ENCODE data around the gene TBX15.

TBX15 gene

GRCh38 chr1:118947003-118947765 is 41.0 kb downstream of the TBX15 start:
- Histone ChIP-seq H3K27ac (ENCODE audit: low read depth, low read length) (no peak overlapping the region), H3K9me3 (ENCODE audit: insufficient read depth, low read length) (no peaks in the 10 kb centered on the region), H3K9me2 (replicated peaks; ENCODE audit: insufficient read depth, low read length) (no peaks in the 10 kb centered on the region), H3K9ac (ENCODE audit: low read length) (no peak overlapping the region), H3K36me3 (ENCODE audit: low read length) (no peaks in the 10 kb centered on the region), H3K4me2 (ENCODE audit: low read depth, low read length, poor library complexity, severe bottlenecking) (no peak overlapping the region), H3K79me2 (ENCODE audit: insufficient read depth, low read length) (no peaks in the 10 kb centered on the region), H3F3A (ENCODE audit: insufficient read depth) (no peaks in the 10 kb centered on the region), H4K20me1 (ENCODE audit: low read depth, low read length) (no peaks in the 10 kb centered on the region), H2AFZ (ENCODE audit: low read depth, low read length, severe bottlenecking) (no peak overlapping the region), H3K27me3 (ENCODE audit: low read length) (no peaks in the 10 kb centered on the region), H3K4me3 (ENCODE audit: insufficient read depth, low read length, poor library complexity, severe bottlenecking) (no peak overlapping the region)
- no peak for TF ChIP-seq CTCF (IDR thresholded peaks at IDR 0.05; ENCODE audit: insufficient read depth, low read length, poor library complexity, severe bottlenecking)
- TF ChIP-seq EZH2phosphoT487 (conservative IDR thresholded peaks at IDR 0.05; ENCODE audit: low read length), result no peak

- H3K9ac ChIP-seq (ENCODE audit: low read length), result no peak overlapping the region
- no peaks in the 10 kb centered on the region for H3K79me2 ChIP-seq (ENCODE audit: insufficient read depth, low read length)
- H3K27me3 ChIP-seq (ENCODE audit: low read length), result no peaks in the 10 kb centered on the region
- no peak overlapping the region for H3K4me2 ChIP-seq (ENCODE audit: low read depth, low read length, poor library complexity, severe bottlenecking)
- H3K9me2 ChIP-seq (replicated peaks; ENCODE audit: insufficient read depth, low read length), result no peaks in the 10 kb centered on the region
- H4K20me1 ChIP-seq (ENCODE audit: low read depth, low read length), result no peaks in the 10 kb centered on the region
- H3K27ac ChIP-seq (ENCODE audit: low read depth, low read length), result no peak overlapping the region
- TF ChIP-seq EZH2phosphoT487 (conservative IDR thresholded peaks at IDR 0.05; ENCODE audit: low read length) (no peak), CTCF (IDR thresholded peaks at IDR 0.05; ENCODE audit: insufficient read depth, low read length, poor library complexity, severe bottlenecking) (no peak)
- no peaks in the 10 kb centered on the region for H3K36me3 ChIP-seq (ENCODE audit: low read length)
- no peaks in the 10 kb centered on the region for H3F3A ChIP-seq (ENCODE audit: insufficient read depth)
- no peak overlapping the region for H3K4me3 ChIP-seq (ENCODE audit: insufficient read depth, low read length, poor library complexity, severe bottlenecking)
- no peaks in the 10 kb centered on the region for H3K9me3 ChIP-seq (ENCODE audit: insufficient read depth, low read length)
- no peak overlapping the region for H2AFZ ChIP-seq (ENCODE audit: low read depth, low read length, severe bottlenecking)
Measured at GRCh38 chr1:118945489-118945888, 42.7 kb downstream of the TBX15 start.

GRCh38 chr1:118944546-118944945 is 43.6 kb downstream of the TBX15 start:
- Histone ChIP-seq H3K36me3 (ENCODE audit: low read length) (no peaks in the 10 kb centered on the region), H3K4me2 (ENCODE audit: low read depth, low read length, poor library complexity, severe bottlenecking) (no peak overlapping the region)

More at GRCh38 chr1:118944546-118944945, 43.6 kb downstream of the TBX15 start:
- Histone ChIP-seq H4K20me1 (ENCODE audit: low read depth, low read length) (no peaks in the 10 kb centered on the region), H3K9ac (ENCODE audit: low read length) (no peak overlapping the region), H3F3A (ENCODE audit: insufficient read depth) (no peaks in the 10 kb centered on the region), H3K9me2 (replicated peaks; ENCODE audit: insufficient read depth, low read length) (no peaks in the 10 kb centered on the region), H2AFZ (ENCODE audit: low read depth, low read length, severe bottlenecking) (no peak overlapping the region), H3K9me3 (ENCODE audit: insufficient read depth, low read length) (no peaks in the 10 kb centered on the region), H3K79me2 (ENCODE audit: insufficient read depth, low read length) (no peaks in the 10 kb centered on the region), H3K4me3 (ENCODE audit: insufficient read depth, low read length, poor library complexity, severe bottlenecking) (no peak overlapping the region), H3K27ac (ENCODE audit: low read depth, low read length) (no peak overlapping the region), H3K27me3 (ENCODE audit: low read length) (no peaks in the 10 kb centered on the region)
- TF ChIP-seq EZH2phosphoT487 (conservative IDR thresholded peaks at IDR 0.05; ENCODE audit: low read length), result no peak
- TF ChIP-seq CTCF (IDR thresholded peaks at IDR 0.05; ENCODE audit: insufficient read depth, low read length, poor library complexity, severe bottlenecking), result no peak

All from SU-DHL-6 (cell line).